CD4-positive, alpha-beta T cell treated with Interleukin-17A for 1 hour (primary cell): ENCODE results near the gene IER5.

ENCODE experiments used
- DNase-seq: peaks from one replicate; pipeline ENCODE4 v3.0.0-alpha.2; 2020

Gene IER5

DNA sequence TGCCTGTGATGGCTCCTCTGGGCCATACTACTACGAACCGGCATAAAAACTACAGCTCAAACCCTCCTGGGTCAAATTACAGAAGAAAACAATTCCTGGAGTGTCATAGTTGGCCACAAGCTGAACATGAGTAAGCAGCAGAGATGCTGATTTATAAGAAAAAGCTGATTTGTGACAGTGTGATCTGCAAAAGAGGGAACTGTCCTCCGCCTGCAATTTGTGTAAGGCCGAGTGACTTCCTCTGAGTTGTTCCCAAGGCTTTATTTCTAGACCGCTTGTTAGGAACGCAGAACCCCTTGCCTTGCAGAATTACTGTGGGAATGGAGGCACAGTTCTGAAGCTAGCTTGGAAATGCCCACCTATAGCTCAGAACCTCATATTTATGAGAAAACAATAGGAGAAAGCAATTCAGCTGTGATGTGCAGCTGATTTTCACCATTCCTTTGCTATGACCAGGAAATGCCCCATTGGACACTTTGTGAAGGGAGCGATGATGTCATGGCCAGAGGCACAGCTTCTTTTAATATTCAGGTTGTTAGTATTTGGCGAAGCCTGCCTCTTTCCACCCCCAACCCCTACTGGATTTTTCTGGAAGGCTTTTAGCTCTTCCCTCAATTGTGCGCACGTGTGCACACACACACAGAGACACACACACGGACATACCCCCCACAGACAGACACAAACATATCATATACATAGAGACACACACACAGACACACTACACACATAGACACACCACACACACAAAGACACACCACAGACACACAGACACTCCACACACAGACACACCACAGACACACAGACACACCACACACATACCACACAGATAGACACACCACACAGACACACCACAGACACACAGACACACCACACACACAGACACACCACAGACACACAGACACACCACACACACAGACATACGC lies 47.6 kb downstream of the IER5 start:
- no peak for DNase-seq

DNA sequence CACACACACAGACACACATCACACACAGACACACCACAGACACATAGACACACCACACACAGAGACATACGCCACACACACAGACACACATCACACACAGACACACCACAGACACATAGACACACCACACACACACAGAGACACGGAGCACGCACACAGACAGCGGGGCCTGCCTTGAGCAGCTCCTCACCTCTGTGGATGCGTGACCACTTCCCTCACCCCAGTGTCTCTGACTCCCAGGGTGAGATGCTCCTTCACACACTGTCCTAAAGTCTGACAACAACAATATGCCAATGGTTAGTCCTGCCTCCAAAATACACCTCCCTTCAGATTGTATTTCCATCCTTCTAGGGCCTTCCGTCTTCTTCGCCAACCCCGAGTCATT lies 48.2 kb downstream of the IER5 start:
- no peak for DNase-seq

DNA sequence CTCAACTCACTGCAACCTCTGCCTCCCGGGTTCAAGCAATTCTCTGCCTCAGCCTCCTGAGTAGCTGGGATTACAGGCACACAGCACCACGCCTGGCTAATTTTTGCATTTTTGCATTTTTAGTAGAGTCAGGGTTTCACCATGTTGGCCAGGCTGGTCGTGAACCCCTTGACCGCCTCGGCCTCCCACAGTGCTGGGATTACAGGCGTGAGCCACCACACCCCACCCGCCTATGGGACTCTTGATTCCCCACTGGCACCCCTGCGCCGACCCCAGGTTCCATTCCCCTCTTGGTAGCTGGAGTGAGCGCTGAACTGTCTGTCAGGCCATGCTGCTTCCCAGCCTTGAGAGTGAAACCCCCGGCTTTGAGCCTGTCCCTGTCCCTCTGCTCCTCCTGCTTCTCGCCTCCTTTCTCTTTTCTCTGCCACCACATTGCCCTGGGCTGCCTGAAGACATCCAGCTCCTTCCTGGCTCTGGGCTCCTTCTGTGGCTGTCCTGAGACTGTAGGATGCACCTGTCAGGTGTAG lies 48.8 kb downstream of the IER5 start:
- no peak for DNase-seq

DNA sequence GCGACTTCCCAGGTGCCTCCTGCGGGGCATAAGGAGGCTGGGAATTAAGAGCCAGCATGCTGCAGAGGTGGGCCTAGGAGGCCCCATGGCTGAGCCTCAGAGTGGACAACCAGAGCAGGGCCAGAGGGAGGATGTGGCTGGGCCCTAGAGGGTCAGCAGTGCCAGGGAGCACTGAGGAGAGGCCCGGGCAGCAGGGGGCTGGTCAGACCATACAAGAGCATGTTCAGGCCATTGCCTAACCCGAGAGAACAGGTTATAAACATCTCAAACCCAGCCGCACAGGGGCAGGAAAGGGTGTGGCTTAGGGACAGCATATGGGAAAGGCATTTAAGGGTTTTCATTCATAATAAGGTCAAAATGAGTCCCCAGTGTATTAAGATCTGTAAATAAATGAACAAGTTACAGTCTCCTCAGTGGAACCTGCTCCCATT lies 51.1 kb downstream of the IER5 start:
- DNase-seq: no peak

DNA sequence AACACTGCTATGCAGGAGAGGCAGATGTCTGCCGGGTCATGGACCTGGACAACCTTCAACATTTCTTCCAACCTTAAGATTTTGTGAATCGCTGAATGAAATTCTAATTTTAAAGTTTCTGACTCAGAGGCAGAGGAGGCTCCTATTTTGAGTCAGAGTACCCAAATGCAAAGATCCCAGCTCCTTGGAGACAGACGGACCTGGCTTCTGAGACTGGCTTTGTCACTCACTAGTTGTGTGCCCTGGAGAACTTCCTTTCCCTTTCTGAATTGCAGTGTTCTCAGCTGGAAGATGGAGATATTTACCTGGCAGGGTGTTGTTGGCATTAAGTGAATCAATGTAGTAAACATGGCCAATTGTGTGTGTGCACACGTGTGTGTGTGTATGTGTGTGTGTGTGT lies 51.9 kb downstream of the IER5 start:
- no peak for DNase-seq

DNA sequence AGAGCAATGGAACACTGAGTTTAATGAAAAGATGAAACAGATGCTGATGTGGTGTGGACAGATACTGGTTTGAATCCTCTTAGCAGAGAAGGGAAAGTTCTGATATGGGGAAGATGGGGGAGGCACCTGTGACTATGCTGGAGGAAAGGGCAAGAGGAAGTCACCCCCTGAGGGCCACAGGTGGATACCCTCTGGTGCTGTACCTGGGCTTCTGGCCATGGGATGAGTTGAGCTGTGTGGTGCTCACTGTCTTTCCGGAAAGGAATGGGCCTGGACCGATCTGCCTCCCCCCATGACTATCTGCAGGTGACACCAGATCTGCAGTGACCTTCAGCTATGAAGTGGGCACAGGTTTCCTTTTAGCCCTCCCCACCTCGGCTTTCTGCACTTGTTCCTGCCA lies 52.4 kb downstream of the IER5 start:
- no peak for DNase-seq

DNA sequence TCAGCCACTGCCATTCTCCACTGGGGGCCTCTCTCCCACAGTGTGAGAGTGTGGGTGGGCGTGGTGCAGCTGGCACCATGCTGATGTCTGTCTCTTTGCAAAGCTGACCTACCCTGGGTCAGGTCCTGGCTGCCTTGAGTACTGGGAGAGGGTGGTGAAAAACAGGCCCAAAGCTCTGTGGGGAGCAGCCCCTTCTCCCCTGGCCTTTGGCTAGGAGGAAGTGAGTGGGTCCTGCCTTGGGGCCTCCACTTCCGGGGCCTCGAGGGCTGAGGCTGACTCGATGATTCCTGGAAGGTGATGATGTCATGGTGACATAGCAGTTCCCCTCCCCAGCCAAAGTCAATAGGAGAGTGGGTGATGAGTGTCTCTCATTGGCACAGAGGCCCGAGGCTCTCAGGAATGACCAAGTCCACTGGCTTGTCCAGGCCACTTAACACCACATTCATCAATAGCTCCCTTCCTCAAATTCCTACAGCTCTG lies 53.0 kb downstream of the IER5 start:
- DNase-seq: peak; percentile 27
